ENCODE data around the gene SGMS2.

DNA sequence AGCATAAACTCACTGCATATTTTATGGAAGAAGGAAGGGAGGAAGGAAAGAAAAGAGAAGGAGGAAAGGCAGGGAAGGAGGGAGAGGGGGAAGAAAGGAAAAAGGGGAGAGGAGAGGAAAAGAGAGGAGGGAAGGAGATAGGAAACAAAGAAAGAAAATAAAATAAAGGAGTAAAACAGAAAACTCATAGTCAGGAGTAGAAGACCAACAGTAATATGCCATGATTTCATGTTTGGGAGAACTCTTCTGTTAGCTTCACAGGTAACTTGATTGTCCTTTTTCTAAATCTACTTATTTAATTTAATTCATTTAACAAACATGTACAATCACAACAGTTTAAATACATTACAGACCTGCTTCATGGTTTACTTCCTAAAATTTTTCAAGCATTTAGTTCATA is 46.8 kb upstream of the SGMS2 start:
- TF ChIP-seq, protein P1, sequence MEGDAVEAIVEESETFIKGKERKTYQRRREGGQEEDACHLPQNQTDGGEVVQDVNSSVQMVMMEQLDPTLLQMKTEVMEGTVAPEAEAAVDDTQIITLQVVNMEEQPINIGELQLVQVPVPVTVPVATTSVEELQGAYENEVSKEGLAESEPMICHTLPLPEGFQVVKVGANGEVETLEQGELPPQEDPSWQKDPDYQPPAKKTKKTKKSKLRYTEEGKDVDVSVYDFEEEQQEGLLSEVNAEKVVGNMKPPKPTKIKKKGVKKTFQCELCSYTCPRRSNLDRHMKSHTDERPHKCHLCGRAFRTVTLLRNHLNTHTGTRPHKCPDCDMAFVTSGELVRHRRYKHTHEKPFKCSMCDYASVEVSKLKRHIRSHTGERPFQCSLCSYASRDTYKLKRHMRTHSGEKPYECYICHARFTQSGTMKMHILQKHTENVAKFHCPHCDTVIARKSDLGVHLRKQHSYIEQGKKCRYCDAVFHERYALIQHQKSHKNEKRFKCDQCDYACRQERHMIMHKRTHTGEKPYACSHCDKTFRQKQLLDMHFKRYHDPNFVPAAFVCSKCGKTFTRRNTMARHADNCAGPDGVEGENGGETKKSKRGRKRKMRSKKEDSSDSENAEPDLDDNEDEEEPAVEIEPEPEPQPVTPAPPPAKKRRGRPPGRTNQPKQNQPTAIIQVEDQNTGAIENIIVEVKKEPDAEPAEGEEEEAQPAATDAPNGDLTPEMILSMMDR (IDR thresholded peaks at IDR 0.05): no peak
- no peak for TF ChIP-seq EP300 (IDR thresholded peaks at IDR 0.05)
- TF ChIP-seq POLR2A (IDR thresholded peaks at IDR 0.05; ENCODE audit: low read depth): no peak
- TF ChIP-seq POLR2AphosphoS5 (IDR thresholded peaks at IDR 0.05): no peak
